H1 (cell line): Measurements from ENCODE around the gene GRM4. TPM values are rescaled to one million over a fixed set of nuclear protein-coding genes. Genes with fewer than 3 reads are reported as not detected.

Source experiments
- CTCF ChIA-PET: fragments of 300-600 bp; sonication (Branson Sonifier 250); formaldehyde crosslinking; loops from one replicate; lab custom pipeline; 2021; ENCODE audit not compliant: partially characterized antibody; lab: Charles Lee
- POLR2A ChIA-PET: fragments of 300-600 bp; sonication (Branson Sonifier 250); formaldehyde crosslinking; loops from one replicate; lab custom pipeline; 2021; ENCODE audit warnings: inconsistent platforms; ENCODE audit not compliant: partially characterized antibody; lab: Charles Lee
- DNase-seq, 2 experiments: peaks; one replicate each; pipeline versions ENCODE4 v3.0.0 to v3.0.0-alpha.2; 2010 to 2022; ENCODE audit warnings: low spot score in 2 of 2, low read depth in 1 of 2, mixed read lengths in 1 of 2
- FAIRE-seq: peaks from 2 replicates; lab custom pipeline; 2011; peaks lifted over from hg19 to GRCh38; lab: Jason Lieb, UNC
- H2AFZ ChIP-seq: 2 replicates; pipeline ENCODE4 v1.8.1; 2012; ENCODE audit warnings: low read length, inconsistent platforms
- H2AK5ac ChIP-seq: 2 replicates; pipeline ENCODE4 v1.6.1; 2013; ENCODE audit warnings: low read depth, low read length
- H2BK120ac ChIP-seq: replicated peaks from 2 replicates; pipeline ENCODE3; 2013; ENCODE audit warnings: low read depth, low read length, inconsistent platforms
- H2BK12ac ChIP-seq: 2 replicates; pipeline ENCODE4 v1.6.1; 2013; ENCODE audit warnings: low read depth, low read length
- H2BK15ac ChIP-seq: 2 replicates; pipeline ENCODE4 v1.6.1; 2013; ENCODE audit warnings: low read length
- H2BK20ac ChIP-seq: 2 replicates; pipeline ENCODE4 v1.6.1; 2013; ENCODE audit warnings: low read length
- H2BK5ac ChIP-seq: 2 replicates; pipeline ENCODE4 v1.6.1; 2013; ENCODE audit warnings: low read depth, low read length
- H3K14ac ChIP-seq: 2 replicates; pipeline ENCODE4 v1.6.1; 2013; ENCODE audit warnings: inconsistent platforms; ENCODE audit not compliant: insufficient read length
- H3K18ac ChIP-seq: 2 replicates; pipeline ENCODE4 v1.6.1; 2013; ENCODE audit warnings: low read length; ENCODE audit errors: extremely low read depth
- H3K23ac ChIP-seq: 2 replicates; pipeline ENCODE4 v1.6.1; 2013; ENCODE audit warnings: inconsistent platforms; ENCODE audit not compliant: insufficient read length
- H3K23me2 ChIP-seq: 2 replicates; pipeline ENCODE4 v1.6.1; 2013; ENCODE audit warnings: low read depth, low read length
- H3K27ac ChIP-seq: 2 replicates; pipeline ENCODE4 v1.6.1; 2011; ENCODE audit warnings: low read depth, low read length, inconsistent platforms
- H3K27me3 ChIP-seq, 4 experiments: replicated peaks in 1 of 4; 1 replicate in 1 of 4; 2 replicates in 3 of 4; pipeline versions ENCODE4 v1.6.1 to v1.8.1; 2011 to 2013; ENCODE audit warnings: low read length in 3 of 4, mild to moderate bottlenecking in 3 of 4, inconsistent platforms in 2 of 4, mixed read lengths in 2 of 4, moderate library complexity in 1 of 4; ENCODE audit not compliant: control insufficient read depth in 3 of 4, insufficient read depth in 3 of 4; ENCODE audit errors: extremely low read depth in 1 of 4
- H3K36me3 ChIP-seq, 4 experiments: 2 replicates each; pipeline versions ENCODE4 v1.6.1 to v1.8.1; 2011 to 2013; ENCODE audit warnings: mild to moderate bottlenecking in 4 of 4, low read length in 3 of 4, moderate library complexity in 2 of 4, control low read depth in 1 of 4, inconsistent platforms in 1 of 4; ENCODE audit not compliant: insufficient read depth in 4 of 4, control insufficient read depth in 2 of 4
- H3K4ac ChIP-seq: replicated peaks from 2 replicates; pipeline ENCODE3; 2013; ENCODE audit warnings: low read length, low read depth, mixed read lengths, inconsistent platforms; ENCODE audit not compliant: insufficient read length
- H3K4me1 ChIP-seq, 4 experiments: replicated peaks in 1 of 4; 1 replicate in 1 of 4; 2 replicates in 3 of 4; pipeline versions ENCODE4 v1.6.1 to v1.8.1; 2011 to 2013; ENCODE audit warnings: low read length in 3 of 4, inconsistent platforms in 2 of 4, mixed read lengths in 1 of 4; ENCODE audit not compliant: insufficient read depth in 4 of 4, control insufficient read depth in 3 of 4
- H3K4me2 ChIP-seq, 2 experiments: 2 replicates each; pipeline versions ENCODE4 v1.6.1 to v1.8.1; 2011 to 2013; ENCODE audit warnings: low read depth in 2 of 2, low read length in 2 of 2, control low read depth in 1 of 2, inconsistent platforms in 1 of 2, mild to moderate bottlenecking in 1 of 2; ENCODE audit not compliant: insufficient read depth in 1 of 2
- H3K4me3 ChIP-seq, 4 experiments: fragments of 200-600, 300-600 bp in 1 of 4; sonication (generic), shearing (Covaris generic), sonication (Bioruptor Twin) in 1 of 4; 2 replicates each; pipeline versions ENCODE4 v1.5.1 to v1.8.1; 2011 to 2016; ENCODE audit warnings: low read length in 4 of 4, low read depth in 3 of 4, control low read depth in 2 of 4, inconsistent platforms in 2 of 4, mild to moderate bottlenecking in 2 of 4, mixed read lengths in 1 of 4, moderate library complexity in 1 of 4; ENCODE audit not compliant: insufficient read depth in 2 of 4; ENCODE audit errors: extremely low read depth in 1 of 4
- H3K56ac ChIP-seq: replicated peaks from 2 replicates; pipeline ENCODE3; 2013; ENCODE audit warnings: low read depth, mild to moderate bottlenecking, mixed read lengths, low read length, inconsistent platforms; ENCODE audit not compliant: insufficient read length
- H3K79me1 ChIP-seq: 2 replicates; pipeline ENCODE4 v1.6.1; 2013; ENCODE audit warnings: low read depth, low read length, control low read depth
- H3K79me2 ChIP-seq, 2 experiments: 2 replicates each; pipeline versions ENCODE4 v1.6.1 to v1.8.1; 2012 to 2013; ENCODE audit warnings: low read length in 2 of 2, mild to moderate bottlenecking in 2 of 2, inconsistent platforms in 1 of 2; ENCODE audit not compliant: insufficient read depth in 2 of 2, control insufficient read depth in 1 of 2
- H3K9ac ChIP-seq, 4 experiments: replicated peaks in 1 of 4; 1 replicate in 1 of 4; 2 replicates in 3 of 4; pipeline versions ENCODE4 v1.6.1 to v1.8.1; 2011 to 2013; ENCODE audit warnings: low read depth in 3 of 4, low read length in 3 of 4, control low read depth in 2 of 4, mild to moderate bottlenecking in 2 of 4, moderate library complexity in 2 of 4, inconsistent platforms in 1 of 4; ENCODE audit errors: extremely low read depth in 1 of 4
- H3K9me3 ChIP-seq, 2 experiments: 2 replicates each; pipeline versions ENCODE4 v1.6.1 to v1.8.1; 2012 to 2013; ENCODE audit warnings: mild to moderate bottlenecking in 2 of 2, moderate library complexity in 2 of 2, control low read depth in 1 of 2, inconsistent platforms in 1 of 2, low read depth in 1 of 2, low read length in 1 of 2, mixed read lengths in 1 of 2; ENCODE audit not compliant: insufficient read depth in 2 of 2
- H4K20me1 ChIP-seq, 2 experiments: replicated peaks in 1 of 2; 2 replicates each; pipeline versions ENCODE3 to v1.8.1; 2011 to 2013; ENCODE audit warnings: inconsistent platforms in 2 of 2, low read length in 2 of 2, mild to moderate bottlenecking in 1 of 2; ENCODE audit not compliant: insufficient read depth in 2 of 2, control insufficient read depth in 1 of 2
- H4K5ac ChIP-seq: 2 replicates; pipeline ENCODE4 v1.6.1; 2013; ENCODE audit warnings: low read length, low read depth, mixed read lengths, inconsistent platforms; ENCODE audit not compliant: insufficient read length
- H4K8ac ChIP-seq: 2 replicates; pipeline ENCODE4 v1.8.0; 2013; ENCODE audit warnings: mild to moderate bottlenecking, moderate library complexity, low read length, inconsistent platforms; ENCODE audit not compliant: insufficient read depth; ENCODE audit errors: extremely low read depth
- H4K91ac ChIP-seq: replicated peaks from 2 replicates; pipeline ENCODE3; 2013; ENCODE audit warnings: low read length, mixed read lengths, inconsistent platforms; ENCODE audit not compliant: insufficient read length
- EGR1 ChIP-seq: IDR thresholded peaks from 2 replicates; pipeline ENCODE4 v1.6.1; 2011; ENCODE audit warnings: low read depth, low read length, borderline replicate concordance
- SIRT6 ChIP-seq: IDR thresholded peaks from one replicate; pipeline ENCODE4 v1.7.1; 2012; ENCODE audit warnings: low read length, inconsistent platforms
- SP1 ChIP-seq: IDR thresholded peaks from 2 replicates; pipeline ENCODE4 v1.6.1; 2011; ENCODE audit warnings: low read depth, low read length
- WGBS, 2 experiments: shearing (Covaris generic) in 1 of 2; methylation state at CpG; one replicate each; pipeline versions ENCODE4 v1.1.6 to v1.1.7; 2013 to 2015; ENCODE audit warnings: low lambda C conversion rate in 2 of 2, mixed read lengths in 2 of 2, inconsistent platforms in 1 of 2, low coverage in 1 of 2, missing lambda C conversion rate in 1 of 2; ENCODE audit not compliant: insufficient replicate concordance in 2 of 2, insufficient coverage in 1 of 2, insufficient read length in 1 of 2; ENCODE audit errors: extremely low coverage in 1 of 2, missing lambda C conversion rate in 1 of 2; 5-methylcytosine and 5-hydroxymethylcytosine counted together
- polyA plus RNA-seq, 7 experiments: library from polyadenylated mRNA; depleted of rRNA in 3 of 7; stranded (reverse) in 5 of 7; unstranded in 2 of 7; fragments of >200 nt in 5 of 7; fragments of 200-250 nt in 2 of 7; gene quantifications; 1 replicate in 5 of 7; 2 replicates in 1 of 7; 4 replicates in 1 of 7; pipeline versions ENCODE4 v1.2.1 to v1.2.3, GENCODE V29; 2011 to 2013; ENCODE audit warnings: missing spikeins in 2 of 7, mixed read lengths in 2 of 7
- total RNA-seq: library from RNA; stranded (reverse); fragmentation: NEBNext Ultra II Directional; extraction: Animal tissue kit (Norgen Biotek cat#: 25700); gene quantifications from 2 replicates; pipeline ENCODE4 v1.2.1, GENCODE V29; 2021

GRM4 gene
- total and polyA plus RNA-seq, 2 of the 8 experiments (the other 6 are each of a cell fraction or from before 2014, with no cell fraction given): 19.6 to 21.5 TPM

DNA sequence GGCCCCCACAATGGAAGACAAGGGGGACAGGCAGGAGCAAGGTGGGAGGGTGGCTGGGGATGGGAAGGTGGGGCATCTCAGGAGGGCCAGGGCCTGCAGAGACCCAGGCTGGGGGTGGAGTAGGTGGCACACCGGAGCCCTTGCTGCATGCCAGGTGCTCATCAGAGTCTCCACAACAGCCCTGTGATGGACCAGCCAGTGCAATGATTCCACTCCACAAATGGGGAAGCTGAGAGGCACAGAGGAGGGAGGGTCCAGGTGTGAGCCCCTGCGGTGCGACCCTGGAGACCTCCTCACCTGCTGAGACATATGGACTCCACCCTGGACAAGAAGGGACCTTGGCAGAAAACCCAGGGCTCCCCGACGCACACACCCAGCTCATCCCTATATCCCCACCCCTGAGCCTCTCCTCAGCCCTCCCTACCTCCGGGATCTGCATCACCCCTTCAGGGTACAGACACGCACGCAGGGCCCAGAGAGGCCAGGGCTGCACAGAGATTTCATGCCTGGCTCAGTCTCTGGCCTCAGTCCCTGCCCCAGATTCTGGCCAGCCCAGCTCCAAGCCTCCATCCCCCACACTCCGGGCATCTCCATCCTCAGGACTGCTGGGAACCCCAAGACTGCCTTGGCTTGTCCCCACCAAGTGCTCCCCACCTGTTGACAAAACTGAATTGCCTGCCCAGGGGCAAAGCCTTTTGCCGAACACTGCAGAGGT is 7.1 kb upstream of the GRM4 start:
- no peak overlapping the region for H2BK5ac ChIP-seq
- FAIRE-seq (no peak), DNase-seq (peak in 1 of 2 experiments; percentile 42)
- H3K4me1 ChIP-seq: peaks cover 17 to 44% (median 23%) of the 10 kb centered on the region in 4 experiments
- H4K5ac ChIP-seq: no peak overlapping the region
- no peaks in the 10 kb centered on the region for H3K79me2 ChIP-seq
- no peak overlapping the region for H2BK120ac ChIP-seq
- no peak overlapping the region for H3K4ac ChIP-seq
- H2AK5ac ChIP-seq: no peak overlapping the region
- H3K18ac ChIP-seq: no peak overlapping the region
- no peaks in the 10 kb centered on the region for H3K9me3 ChIP-seq
- H3K14ac ChIP-seq: no peak overlapping the region
- no peak overlapping the region for H3K9ac ChIP-seq
- H4K20me1 ChIP-seq: no peaks in the 10 kb centered on the region
- WGBS, 2 experiments: 84% methylated on average over 7 of the region's 10 CpGs; no CpG with 5 or more reads in 1 of the 2 experiments
- H2BK20ac ChIP-seq: no peak overlapping the region
- H3K27ac ChIP-seq: no peak overlapping the region
- no peak overlapping the region for H3K23ac ChIP-seq
- no peak overlapping the region for H2AFZ ChIP-seq
- H2BK12ac ChIP-seq: no peak overlapping the region
- POLR2A ChIA-PET: interaction anchor here (0.9 kb wide), 1 partner anchor 96 kb away, joined by 4 read pairs; no protein-coding TSS in a partner anchor
- no peak overlapping the region for H4K8ac ChIP-seq
- H3K4me2 ChIP-seq: no peak overlapping the region
- H2BK15ac ChIP-seq: no peak overlapping the region
- H4K91ac ChIP-seq: no peak overlapping the region
- no peak overlapping the region for H3K56ac ChIP-seq
- H3K36me3 ChIP-seq: no peaks in the 10 kb centered on the region
- peaks cover 8 to 41% (median 26%) of the 10 kb centered on the region in 4 experiments for H3K27me3 ChIP-seq
- H3K79me1 ChIP-seq: no peaks in the 10 kb centered on the region
- CTCF ChIA-PET: interaction anchor here (0.5 to 11.8 kb wide), 23 partner anchors 8 to 408 kb away, joined by 3 to 128 read pairs (median 10); partner anchors contain the start of gene GRM4
- H3K4me3 ChIP-seq: no peak overlapping the region
- H3K23me2 ChIP-seq: no peaks in the 10 kb centered on the region; the same call in 1 of the 2 replicates
- TF ChIP-seq SIRT6 (no peak), EGR1 (no peak), SP1 (no peak)
